ENCODE measurements around the gene RMND5A.
"Not testable (repeated sequence)": the region's sequence is repeated elsewhere in the genome, so short reads cannot be mapped to it uniquely, and the experiment has no call there.

RMND5A gene

GRCh38 chr2:86719637-86720539 is at the start of gene RMND5A:
Gene RMND5A (plus strand): TSS chr2:86720291. CDS start chr2:86720668, 377 bp downstream.
- DNase-seq (ENCODE audit: low read depth): peak; percentile 89

GRCh38 chr2:86671337-86671981 is 48.6 kb upstream of the RMND5A start:
- no peak for DNase-seq (ENCODE audit: low read depth)

GRCh38 chr2:86672027-86672545 is 48.0 kb upstream of the RMND5A start:
- DNase-seq (ENCODE audit: low read depth): no peak

- DNase-seq (ENCODE audit: low read depth): no peak
Measured at GRCh38 chr2:86673011-86673410, 47.1 kb upstream of the RMND5A start.

GRCh38 chr2:86673986-86674670 is 46.0 kb upstream of the RMND5A start:
- no peak for DNase-seq (ENCODE audit: low read depth)

GRCh38 chr2:86675104-86675503 is 45.0 kb upstream of the RMND5A start:
- no peak for DNase-seq (ENCODE audit: low read depth)

- no peak for DNase-seq (ENCODE audit: low read depth)
Measured at GRCh38 chr2:86675511-86676015, 44.5 kb upstream of the RMND5A start.

- DNase-seq (ENCODE audit: low read depth): no peak
Measured at GRCh38 chr2:86677816-86678215, 42.3 kb upstream of the RMND5A start.

GRCh38 chr2:86679036-86679435 is 41.1 kb upstream of the RMND5A start:
- no peak for DNase-seq (ENCODE audit: low read depth)

- no peak for DNase-seq (ENCODE audit: low read depth)
Measured at GRCh38 chr2:86685351-86685750, 34.7 kb upstream of the RMND5A start.

GRCh38 chr2:86686460-86686859 is 33.6 kb upstream of the RMND5A start:
- no peak for DNase-seq (ENCODE audit: low read depth)

GRCh38 chr2:86686905-86687304 is 33.2 kb upstream of the RMND5A start:
- DNase-seq (ENCODE audit: low read depth): no peak

GRCh38 chr2:86695053-86695691 is 24.9 kb upstream of the RMND5A start:
- DNase-seq (ENCODE audit: low read depth): no peak

- no peak for DNase-seq (ENCODE audit: low read depth)
Measured at GRCh38 chr2:86697551-86698104, 22.5 kb upstream of the RMND5A start.

GRCh38 chr2:86700690-86701089 is 19.4 kb upstream of the RMND5A start:
- no peak for DNase-seq (ENCODE audit: low read depth)

GRCh38 chr2:86703704-86704361 is 16.3 kb upstream of the RMND5A start:
- no peak for DNase-seq (ENCODE audit: low read depth)

- no peak for DNase-seq (ENCODE audit: low read depth)
Measured at GRCh38 chr2:86704459-86704971, 15.6 kb upstream of the RMND5A start.

GRCh38 chr2:86706220-86706619 is 13.9 kb upstream of the RMND5A start:
- no peak for DNase-seq (ENCODE audit: low read depth)

- DNase-seq (ENCODE audit: low read depth): no peak
Measured at GRCh38 chr2:86706935-86707334, 13.2 kb upstream of the RMND5A start.

GRCh38 chr2:86708126-86708525 is 12.0 kb upstream of the RMND5A start:
- not testable (repeated sequence) for DNase-seq (ENCODE audit: low read depth)

Measured in T-helper 22 cell (primary cell).